Measurements from ENCODE around the gene PEX12.

PEX12 gene

DNA sequence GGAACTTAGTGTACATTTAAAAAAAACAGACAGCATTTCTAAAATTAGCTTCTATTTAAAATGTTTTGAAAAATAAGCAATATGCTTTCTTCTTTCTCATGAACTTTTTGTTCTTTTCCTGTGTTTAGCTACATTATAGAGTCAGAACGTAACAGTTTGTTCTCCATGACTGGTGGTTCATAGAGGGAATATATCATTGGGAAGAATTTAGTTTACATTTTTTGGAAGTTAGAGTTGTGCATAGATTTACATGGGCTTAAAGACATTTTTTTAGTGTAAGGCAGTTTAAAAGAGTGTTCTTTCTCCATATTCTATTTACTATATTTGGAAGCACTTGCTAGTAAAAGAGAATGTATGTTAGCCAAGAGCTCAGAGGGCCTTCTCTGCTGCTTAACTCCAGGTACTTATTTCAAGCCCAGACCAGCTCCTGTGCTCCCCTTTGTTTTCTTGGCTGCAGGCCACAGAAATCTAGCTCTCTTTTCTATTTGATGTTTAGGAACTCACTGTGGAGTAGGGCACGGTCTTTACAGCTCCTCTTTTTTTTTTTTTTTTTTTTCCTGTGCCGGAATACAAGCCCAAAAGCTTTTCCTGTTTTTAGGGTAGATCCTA is 29.0 kb upstream of the PEX12 start:
- H3K36me3 ChIP-seq (ENCODE audit: control insufficient read depth, insufficient read depth, low read length), result peaks cover 8% of the 10 kb centered on the region; the same call in 1 of the 2 replicates

GRCh38 chr17:35605678-35606077 is 27.3 kb upstream of the PEX12 start:
- no CpG with 5 or more reads among the region's 2 CpGs for WGBS (ENCODE audit: insufficient coverage, insufficient read length)
- H3K4me1 ChIP-seq (ENCODE audit: control insufficient read depth, insufficient read depth, low read length), result no peaks in the 10 kb centered on the region
- no peaks in the 10 kb centered on the region for H3K9me3 ChIP-seq (ENCODE audit: control insufficient read depth, insufficient read depth, low read length)
- no peak for DNase-seq (ENCODE audit: low read depth, low spot score)
- peaks cover 8% of the 10 kb centered on the region; the same call in 1 of the 2 replicates for H3K36me3 ChIP-seq (ENCODE audit: control insufficient read depth, insufficient read depth, low read length)
- H3K27ac ChIP-seq (ENCODE audit: low read length), result no peak overlapping the region
- no peaks in the 10 kb centered on the region for H3K27me3 ChIP-seq (ENCODE audit: control insufficient read depth, insufficient read depth, low read length)
- H3K4me3 ChIP-seq (ENCODE audit: low read length), result no peak overlapping the region

More for the DNA sequence above, 29.0 kb upstream of the PEX12 start:
- DNase-seq (ENCODE audit: low read depth, low spot score), result no peak
- Histone ChIP-seq H3K27ac (ENCODE audit: low read length) (no peak overlapping the region), H3K4me1 (ENCODE audit: control insufficient read depth, insufficient read depth, low read length) (no peaks in the 10 kb centered on the region), H3K27me3 (ENCODE audit: control insufficient read depth, insufficient read depth, low read length) (no peaks in the 10 kb centered on the region), H3K4me3 (ENCODE audit: low read length) (no peak overlapping the region), H3K9me3 (ENCODE audit: control insufficient read depth, insufficient read depth, low read length) (no peaks in the 10 kb centered on the region)
- no CpG with 5 or more reads among the region's 3 CpGs for WGBS (ENCODE audit: insufficient coverage, insufficient read length)

GRCh38 chr17:35603674-35604073 is 25.3 kb upstream of the PEX12 start:
- Histone ChIP-seq H3K36me3 (ENCODE audit: control insufficient read depth, insufficient read depth, low read length) (peaks cover 11% of the 10 kb centered on the region; the same call in 1 of the 2 replicates), H3K4me3 (ENCODE audit: low read length) (no peak overlapping the region)
- WGBS (ENCODE audit: insufficient coverage, insufficient read length), result no CpG with 5 or more reads among the region's 7 CpGs

DNA sequence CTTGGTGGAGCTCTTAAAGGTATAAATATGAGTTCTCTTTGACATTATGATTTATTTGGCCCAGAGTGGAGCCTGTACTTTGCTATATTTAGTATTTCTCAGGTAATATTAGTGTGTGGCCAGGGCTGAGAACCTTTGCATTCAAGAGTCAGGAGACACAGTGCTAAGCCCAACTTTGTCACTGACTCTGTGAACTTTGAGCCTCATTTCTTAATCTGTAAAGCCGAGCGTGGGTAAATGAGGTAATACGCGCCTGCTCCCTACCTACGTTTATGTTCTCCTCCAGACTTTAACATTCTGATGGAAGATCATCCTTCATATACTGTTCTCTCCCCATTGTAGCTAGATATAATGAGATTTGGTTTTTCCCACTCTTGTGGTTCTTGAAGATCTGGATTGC is 19.2 kb upstream of the PEX12 start:
- Histone ChIP-seq H3K4me1 (ENCODE audit: control insufficient read depth, insufficient read depth, low read length) (no peaks in the 10 kb centered on the region), H3K4me3 (ENCODE audit: low read length) (no peak overlapping the region), H3K27me3 (ENCODE audit: control insufficient read depth, insufficient read depth, low read length) (no peaks in the 10 kb centered on the region), H3K36me3 (ENCODE audit: control insufficient read depth, insufficient read depth, low read length) (peaks cover 12% of the 10 kb centered on the region), H3K27ac (ENCODE audit: low read length) (no peak overlapping the region), H3K9me3 (ENCODE audit: control insufficient read depth, insufficient read depth, low read length) (no peaks in the 10 kb centered on the region)
- WGBS (ENCODE audit: insufficient coverage, insufficient read length), result no CpG with 5 or more reads among the region's 5 CpGs
- DNase-seq (ENCODE audit: low read depth, low spot score), result no peak

More at GRCh38 chr17:35603674-35604073, 25.3 kb upstream of the PEX12 start:
- Histone ChIP-seq H3K9me3 (ENCODE audit: control insufficient read depth, insufficient read depth, low read length) (no peaks in the 10 kb centered on the region), H3K27me3 (ENCODE audit: control insufficient read depth, insufficient read depth, low read length) (no peaks in the 10 kb centered on the region), H3K4me1 (ENCODE audit: control insufficient read depth, insufficient read depth, low read length) (no peaks in the 10 kb centered on the region), H3K27ac (ENCODE audit: low read length) (no peak overlapping the region)
- no peak for DNase-seq (ENCODE audit: low read depth, low spot score)

GRCh38 chr17:35596530-35597233 is 18.3 kb upstream of the PEX12 start:
- Histone ChIP-seq H3K4me3 (ENCODE audit: low read length) (no peak overlapping the region), H3K4me1 (ENCODE audit: control insufficient read depth, insufficient read depth, low read length) (no peaks in the 10 kb centered on the region), H3K36me3 (ENCODE audit: control insufficient read depth, insufficient read depth, low read length) (peaks cover 12% of the 10 kb centered on the region), H3K9me3 (ENCODE audit: control insufficient read depth, insufficient read depth, low read length) (no peaks in the 10 kb centered on the region), H3K27ac (ENCODE audit: low read length) (no peak overlapping the region), H3K27me3 (ENCODE audit: control insufficient read depth, insufficient read depth, low read length) (no peaks in the 10 kb centered on the region)
- peak; percentile 75 for DNase-seq (ENCODE audit: low read depth, low spot score)
- no CpG with 5 or more reads among the region's 54 CpGs for WGBS (ENCODE audit: insufficient coverage, insufficient read length)

DNA sequence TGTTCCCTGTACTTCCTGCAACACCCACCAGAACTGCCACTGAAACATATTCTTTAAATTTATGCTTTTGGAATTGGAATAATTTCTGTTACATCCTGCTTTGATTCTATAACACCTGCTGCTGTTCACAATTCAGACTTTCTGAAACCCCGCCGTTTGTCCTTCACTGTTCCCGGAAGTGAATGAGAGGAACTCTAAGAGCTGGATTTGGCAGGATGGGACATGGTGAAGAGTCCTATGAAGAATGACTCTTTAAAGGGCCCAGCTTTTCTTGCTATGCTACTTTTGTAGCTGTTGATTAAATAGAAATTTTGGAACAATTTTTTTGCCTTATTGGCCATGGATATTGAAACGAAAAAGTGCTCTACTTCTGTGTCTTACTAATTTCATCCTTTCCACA is 17.7 kb upstream of the PEX12 start:
- no peaks in the 10 kb centered on the region for H3K4me1 ChIP-seq (ENCODE audit: control insufficient read depth, insufficient read depth, low read length)
- H3K27me3 ChIP-seq (ENCODE audit: control insufficient read depth, insufficient read depth, low read length), result no peaks in the 10 kb centered on the region
- DNase-seq (ENCODE audit: low read depth, low spot score), result no peak
- H3K4me3 ChIP-seq (ENCODE audit: low read length), result no peak overlapping the region
- peaks cover 12% of the 10 kb centered on the region for H3K36me3 ChIP-seq (ENCODE audit: control insufficient read depth, insufficient read depth, low read length)
- no peak overlapping the region for H3K27ac ChIP-seq (ENCODE audit: low read length)
- H3K9me3 ChIP-seq (ENCODE audit: control insufficient read depth, insufficient read depth, low read length), result no peaks in the 10 kb centered on the region
- WGBS (ENCODE audit: insufficient coverage, insufficient read length), result no CpG with 5 or more reads among the region's 4 CpGs

GRCh38 chr17:35588196-35588920 is 10.0 kb upstream of the PEX12 start:
- Histone ChIP-seq H3K9me3 (ENCODE audit: control insufficient read depth, insufficient read depth, low read length) (no peaks in the 10 kb centered on the region), H3K27ac (ENCODE audit: low read length) (no peak overlapping the region), H3K36me3 (ENCODE audit: control insufficient read depth, insufficient read depth, low read length) (no peaks in the 10 kb centered on the region), H3K4me3 (ENCODE audit: low read length) (no peak overlapping the region; the same call in 1 of the 2 replicates), H3K4me1 (ENCODE audit: control insufficient read depth, insufficient read depth, low read length) (no peaks in the 10 kb centered on the region; the same call in 1 of the 2 replicates), H3K27me3 (ENCODE audit: control insufficient read depth, insufficient read depth, low read length) (no peaks in the 10 kb centered on the region)
- no peak for DNase-seq (ENCODE audit: low read depth, low spot score)
- WGBS (ENCODE audit: insufficient coverage, insufficient read length), result no CpG with 5 or more reads among the region's 12 CpGs

DNA sequence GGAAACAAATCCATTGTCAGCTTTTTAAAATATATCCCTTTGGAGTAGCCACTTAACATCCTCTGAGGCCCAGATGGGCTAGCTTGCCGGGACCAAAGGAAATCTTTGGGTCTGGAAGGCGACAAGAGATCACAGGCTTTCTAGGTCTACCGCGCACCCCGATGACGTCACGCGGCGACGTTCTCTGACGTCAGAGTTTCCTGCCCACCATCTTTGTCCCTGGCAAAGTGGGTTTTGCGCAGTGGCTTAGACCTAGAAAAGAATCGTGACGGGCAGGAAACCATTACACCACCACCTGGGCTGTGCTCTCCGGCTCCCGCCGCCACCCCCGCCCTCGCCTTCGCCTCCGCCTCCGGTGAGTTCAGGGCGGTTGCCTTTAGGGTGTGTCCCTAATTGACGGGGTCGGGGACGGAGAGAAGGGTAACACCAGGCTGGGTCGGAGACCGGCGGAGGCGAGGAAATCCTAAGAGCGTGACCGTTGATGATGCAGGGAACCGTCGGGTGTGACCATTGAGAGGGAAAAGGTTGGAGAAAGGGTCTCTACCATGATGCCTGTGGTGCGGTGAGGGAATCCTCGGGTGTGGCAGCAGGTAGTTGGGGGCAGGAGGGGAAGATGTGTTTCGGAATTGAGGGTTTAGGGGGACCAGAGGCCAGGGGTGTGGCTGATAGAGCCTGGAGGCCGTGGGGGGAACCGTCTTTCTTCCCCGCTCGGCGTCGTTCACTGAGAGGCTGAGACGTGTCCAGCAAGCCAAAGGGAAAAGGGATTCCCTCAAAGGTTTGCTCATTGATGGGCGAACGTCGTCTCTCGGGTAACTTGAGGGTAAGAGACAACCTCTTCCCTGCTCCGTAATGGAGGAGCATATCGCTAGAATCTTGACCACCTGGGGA is 8.9 kb upstream of the PEX12 start, which contains the start of gene AP2B1:
Gene AP2B1, plus strand, starts transcription at position 249 of the 888 bp plus-strand sequence. CDS start 6,709 bp downstream, outside the sequence.
- peak; percentile 96 for DNase-seq (ENCODE audit: low read depth, low spot score)
- no CpG with 5 or more reads among the region's 50 CpGs for WGBS (ENCODE audit: insufficient coverage, insufficient read length)
- Histone ChIP-seq H3K9me3 (ENCODE audit: control insufficient read depth, insufficient read depth, low read length) (no peaks in the 10 kb centered on the region), H3K36me3 (ENCODE audit: control insufficient read depth, insufficient read depth, low read length) (no peaks in the 10 kb centered on the region), H3K27me3 (ENCODE audit: control insufficient read depth, insufficient read depth, low read length) (no peaks in the 10 kb centered on the region), H3K4me3 (ENCODE audit: low read length) (peak within 1 kb of the TSS; percentile 87), H3K27ac (ENCODE audit: low read length) (no peak within 1 kb of the TSS), H3K4me1 (ENCODE audit: control insufficient read depth, insufficient read depth, low read length) (no peaks in the 10 kb centered on the region; the same call in 1 of the 2 replicates)

- no peak for DNase-seq (ENCODE audit: low read depth, low spot score)
- H3K27ac ChIP-seq (ENCODE audit: low read length), result no peak overlapping the region
- peak overlapping the region; percentile 87; the same call in 1 of the 2 replicates for H3K4me3 ChIP-seq (ENCODE audit: low read length)
- H3K9me3 ChIP-seq (ENCODE audit: control insufficient read depth, insufficient read depth, low read length), result no peaks in the 10 kb centered on the region
- H3K4me1 ChIP-seq (ENCODE audit: control insufficient read depth, insufficient read depth, low read length), result no peaks in the 10 kb centered on the region; the same call in 1 of the 2 replicates
- no peaks in the 10 kb centered on the region for H3K27me3 ChIP-seq (ENCODE audit: control insufficient read depth, insufficient read depth, low read length)
- H3K36me3 ChIP-seq (ENCODE audit: control insufficient read depth, insufficient read depth, low read length), result no peaks in the 10 kb centered on the region
- no CpG with 5 or more reads among the region's 7 CpGs for WGBS (ENCODE audit: insufficient coverage, insufficient read length)
These were observed 8.2 kb upstream of the PEX12 start for GRCh38 chr17:35586569-35587073.

Data from iPS DF 6.9 (cell line).